ENCODE data around the gene ARID1A.

GRCh38 chr1:26690576-26691031 is 5.2 kb upstream of the ARID1A start:
- TF ChIP-seq CTCF (conservative IDR thresholded peaks at IDR 0.05) (no peak), EZH2 (IDR thresholded peaks at IDR 0.05; ENCODE audit: low read depth) (no peak)

All from PC-9 (cell line).